Measurements from ENCODE around the gene SLC26A3. TPM values are rescaled to one million over a fixed set of nuclear protein-coding genes. Genes with fewer than 3 reads are reported as not detected.
A peak's percentile ranks its signal among the peaks of the same experiment; 100 is the strongest.

The SLC26A3 gene
- total and polyA plus RNA-seq, 10 of the 15 experiments (the other 5 are each of a cell fraction or from before 2014, with no cell fraction given): 0.46 TPM; not detected in 9

DNA sequence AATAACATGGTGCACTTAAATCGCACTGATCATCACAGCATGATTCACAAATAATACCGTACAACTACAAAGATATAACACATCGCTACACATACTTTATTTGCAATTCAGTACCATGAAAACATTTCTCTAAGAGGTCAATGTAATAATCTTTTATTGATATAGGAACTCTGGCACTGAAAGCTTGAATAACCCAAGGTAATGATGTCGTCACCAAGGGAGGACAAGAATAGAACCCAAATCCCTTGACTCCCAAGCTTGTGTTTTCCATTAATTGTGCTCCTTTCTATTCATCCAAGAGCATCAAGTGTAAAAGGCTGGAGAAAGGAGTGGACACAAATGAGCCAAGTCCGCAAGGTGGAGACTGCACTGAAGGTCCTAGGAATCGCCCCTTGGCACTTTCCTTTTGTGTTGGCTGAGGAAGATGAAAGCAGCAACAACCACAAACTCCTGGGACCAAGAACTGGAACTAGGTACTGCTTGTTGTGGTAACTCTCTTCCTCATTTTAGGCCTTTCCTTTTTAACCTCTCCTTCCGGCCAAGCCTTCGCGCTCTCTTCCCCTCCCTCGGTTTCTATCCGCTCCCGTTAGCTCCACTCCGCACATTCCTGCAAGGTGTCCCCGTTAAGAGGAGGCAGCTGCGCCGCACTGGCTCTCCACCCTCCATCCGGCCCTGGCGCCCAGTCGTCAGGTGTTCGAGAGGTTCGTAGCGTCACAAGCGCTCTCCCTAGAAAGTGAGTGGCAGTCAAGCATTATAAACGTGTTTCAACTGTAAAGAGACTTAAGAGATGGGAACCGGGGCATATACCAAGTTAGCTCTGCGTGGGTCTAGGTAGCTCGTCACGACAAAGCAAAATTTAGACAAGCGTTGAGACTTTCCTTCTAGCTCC, 60.1 kb downstream of the SLC26A3 start (continued):
- no peak for TF ChIP-seq CUX1 (IDR thresholded peaks at IDR 0.05; ENCODE audit: insufficient replicate concordance, low read depth, low read length)
- no peak for TF ChIP-seq ZBTB40 (IDR thresholded peaks at IDR 0.05; ENCODE audit: borderline replicate concordance)
- peak; percentile 76 for TF ChIP-seq BCL11A (IDR thresholded peaks at IDR 0.05; ENCODE audit: low read depth, low read length)
- TF ChIP-seq, protein P1, sequence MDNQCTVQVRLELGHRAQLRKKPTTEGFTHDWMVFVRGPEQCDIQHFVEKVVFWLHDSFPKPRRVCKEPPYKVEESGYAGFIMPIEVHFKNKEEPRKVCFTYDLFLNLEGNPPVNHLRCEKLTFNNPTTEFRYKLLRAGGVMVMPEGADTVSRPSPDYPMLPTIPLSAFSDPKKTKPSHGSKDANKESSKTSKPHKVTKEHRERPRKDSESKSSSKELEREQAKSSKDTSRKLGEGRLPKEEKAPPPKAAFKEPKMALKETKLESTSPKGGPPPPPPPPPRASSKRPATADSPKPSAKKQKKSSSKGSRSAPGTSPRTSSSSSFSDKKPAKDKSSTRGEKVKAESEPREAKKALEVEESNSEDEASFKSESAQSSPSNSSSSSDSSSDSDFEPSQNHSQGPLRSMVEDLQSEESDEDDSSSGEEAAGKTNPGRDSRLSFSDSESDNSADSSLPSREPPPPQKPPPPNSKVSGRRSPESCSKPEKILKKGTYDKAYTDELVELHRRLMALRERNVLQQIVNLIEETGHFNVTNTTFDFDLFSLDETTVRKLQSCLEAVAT (IDR thresholded peaks at IDR 0.05): peak; percentile 50
- TF ChIP-seq SKIL (IDR thresholded peaks at IDR 0.05; ENCODE audit: low read depth, poor library complexity, severe bottlenecking): peak; percentile 68
- no peak; the same call in 1 of the 2 replicates for TF ChIP-seq GABPA (IDR thresholded peaks at IDR 0.05; ENCODE audit: low read depth)
- TF ChIP-seq PAX5 (IDR thresholded peaks at IDR 0.05; ENCODE audit: borderline replicate concordance, low read depth, low read length): peak; percentile 62; the same call in 1 of the 2 replicates
- TF ChIP-seq CREM (IDR thresholded peaks at IDR 0.05; ENCODE audit: low read depth): no peak
- no peak for TF ChIP-seq SIX5 (IDR thresholded peaks at IDR 0.05; ENCODE audit: low read depth, low read length, severe bottlenecking)
- TF ChIP-seq, protein P2, sequence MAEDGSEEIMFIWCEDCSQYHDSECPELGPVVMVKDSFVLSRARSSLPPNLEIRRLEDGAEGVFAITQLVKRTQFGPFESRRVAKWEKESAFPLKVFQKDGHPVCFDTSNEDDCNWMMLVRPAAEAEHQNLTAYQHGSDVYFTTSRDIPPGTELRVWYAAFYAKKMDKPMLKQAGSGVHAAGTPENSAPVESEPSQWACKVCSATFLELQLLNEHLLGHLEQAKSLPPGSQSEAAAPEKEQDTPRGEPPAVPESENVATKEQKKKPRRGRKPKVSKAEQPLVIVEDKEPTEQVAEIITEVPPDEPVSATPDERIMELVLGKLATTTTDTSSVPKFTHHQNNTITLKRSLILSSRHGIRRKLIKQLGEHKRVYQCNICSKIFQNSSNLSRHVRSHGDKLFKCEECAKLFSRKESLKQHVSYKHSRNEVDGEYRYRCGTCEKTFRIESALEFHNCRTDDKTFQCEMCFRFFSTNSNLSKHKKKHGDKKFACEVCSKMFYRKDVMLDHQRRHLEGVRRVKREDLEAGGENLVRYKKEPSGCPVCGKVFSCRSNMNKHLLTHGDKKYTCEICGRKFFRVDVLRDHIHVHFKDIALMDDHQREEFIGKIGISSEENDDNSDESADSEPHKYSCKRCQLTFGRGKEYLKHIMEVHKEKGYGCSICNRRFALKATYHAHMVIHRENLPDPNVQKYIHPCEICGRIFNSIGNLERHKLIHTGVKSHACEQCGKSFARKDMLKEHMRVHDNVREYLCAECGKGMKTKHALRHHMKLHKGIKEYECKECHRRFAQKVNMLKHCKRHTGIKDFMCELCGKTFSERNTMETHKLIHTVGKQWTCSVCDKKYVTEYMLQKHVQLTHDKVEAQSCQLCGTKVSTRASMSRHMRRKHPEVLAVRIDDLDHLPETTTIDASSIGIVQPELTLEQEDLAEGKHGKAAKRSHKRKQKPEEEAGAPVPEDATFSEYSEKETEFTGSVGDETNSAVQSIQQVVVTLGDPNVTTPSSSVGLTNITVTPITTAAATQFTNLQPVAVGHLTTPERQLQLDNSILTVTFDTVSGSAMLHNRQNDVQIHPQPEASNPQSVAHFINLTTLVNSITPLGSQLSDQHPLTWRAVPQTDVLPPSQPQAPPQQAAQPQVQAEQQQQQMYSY (CRISPR knock-in tag; IDR thresholded peaks at IDR 0.05): no peak

All from GM12878 (cell line).